Cerebellar nuclear complex (tissue), 1 donor: ENCODE data around the gene NACAD.

Source experiments
- DNase-seq, 2 experiments: peaks; one replicate each; lab custom pipeline; 2025; lab: John Stamatoyannopoulos, UW

Gene NACAD, protein sequence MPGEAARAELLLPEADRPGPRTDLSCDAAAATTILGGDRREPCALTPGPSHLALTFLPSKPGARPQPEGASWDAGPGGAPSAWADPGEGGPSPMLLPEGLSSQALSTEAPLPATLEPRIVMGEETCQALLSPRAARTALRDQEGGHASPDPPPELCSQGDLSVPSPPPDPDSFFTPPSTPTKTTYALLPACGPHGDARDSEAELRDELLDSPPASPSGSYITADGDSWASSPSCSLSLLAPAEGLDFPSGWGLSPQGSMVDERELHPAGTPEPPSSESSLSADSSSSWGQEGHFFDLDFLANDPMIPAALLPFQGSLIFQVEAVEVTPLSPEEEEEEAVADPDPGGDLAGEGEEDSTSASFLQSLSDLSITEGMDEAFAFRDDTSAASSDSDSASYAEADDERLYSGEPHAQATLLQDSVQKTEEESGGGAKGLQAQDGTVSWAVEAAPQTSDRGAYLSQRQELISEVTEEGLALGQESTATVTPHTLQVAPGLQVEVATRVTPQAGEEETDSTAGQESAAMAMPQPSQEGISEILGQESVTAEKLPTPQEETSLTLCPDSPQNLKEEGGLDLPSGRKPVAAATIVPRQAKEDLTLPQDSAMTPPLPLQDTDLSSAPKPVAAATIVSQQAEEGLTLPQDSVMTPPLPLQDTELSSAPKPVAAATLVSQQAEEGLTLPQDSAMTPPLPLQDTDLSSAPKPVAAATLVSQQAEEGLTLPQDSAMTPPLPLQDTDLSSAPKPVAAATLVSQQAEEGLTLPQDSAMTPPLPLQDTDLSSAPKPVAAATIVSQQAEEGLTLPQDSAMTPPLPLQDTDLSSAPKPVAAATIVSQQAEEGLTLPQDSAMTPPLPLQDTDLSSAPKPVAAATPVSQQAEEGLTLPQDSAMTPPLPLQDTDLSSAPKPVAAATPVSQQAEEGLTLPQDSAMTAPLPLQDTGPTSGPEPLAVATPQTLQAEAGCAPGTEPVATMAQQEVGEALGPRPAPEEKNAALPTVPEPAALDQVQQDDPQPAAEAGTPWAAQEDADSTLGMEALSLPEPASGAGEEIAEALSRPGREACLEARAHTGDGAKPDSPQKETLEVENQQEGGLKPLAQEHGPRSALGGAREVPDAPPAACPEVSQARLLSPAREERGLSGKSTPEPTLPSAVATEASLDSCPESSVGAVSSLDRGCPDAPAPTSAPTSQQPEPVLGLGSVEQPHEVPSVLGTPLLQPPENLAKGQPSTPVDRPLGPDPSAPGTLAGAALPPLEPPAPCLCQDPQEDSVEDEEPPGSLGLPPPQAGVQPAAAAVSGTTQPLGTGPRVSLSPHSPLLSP (N-terminal part only)

DNA sequence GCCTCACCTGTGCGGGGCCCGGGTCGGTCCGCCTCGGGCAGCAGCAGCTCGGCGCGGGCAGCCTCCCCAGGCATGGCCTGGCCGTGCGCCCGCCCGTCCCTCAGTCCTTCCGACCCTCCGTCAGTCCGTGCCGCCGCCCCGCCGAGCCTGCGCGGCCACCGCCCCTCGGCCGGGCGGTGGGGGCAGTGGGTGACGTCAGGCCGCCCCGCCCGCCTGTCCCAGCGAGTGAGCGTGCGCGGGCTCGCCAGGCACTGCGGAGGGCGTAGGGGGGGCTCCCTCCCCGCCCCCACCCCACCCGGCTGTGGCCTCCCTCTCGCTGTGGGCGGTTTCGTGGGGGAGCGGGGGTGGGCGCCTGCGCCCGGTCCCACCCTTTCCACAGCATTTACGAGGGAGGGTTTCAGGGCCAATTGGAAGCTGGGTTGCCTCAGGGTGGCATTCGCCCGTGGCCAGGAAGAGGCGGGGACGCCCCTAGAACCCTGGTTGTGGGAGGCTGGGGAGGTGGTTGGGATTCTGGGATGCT lies at the start of gene NACAD:
TSS of gene NACAD (minus strand) at position 149 of the 520 bp plus-strand sequence. CDS start at position 74, 75 bp downstream.
- DNase-seq = no peak

DNA sequence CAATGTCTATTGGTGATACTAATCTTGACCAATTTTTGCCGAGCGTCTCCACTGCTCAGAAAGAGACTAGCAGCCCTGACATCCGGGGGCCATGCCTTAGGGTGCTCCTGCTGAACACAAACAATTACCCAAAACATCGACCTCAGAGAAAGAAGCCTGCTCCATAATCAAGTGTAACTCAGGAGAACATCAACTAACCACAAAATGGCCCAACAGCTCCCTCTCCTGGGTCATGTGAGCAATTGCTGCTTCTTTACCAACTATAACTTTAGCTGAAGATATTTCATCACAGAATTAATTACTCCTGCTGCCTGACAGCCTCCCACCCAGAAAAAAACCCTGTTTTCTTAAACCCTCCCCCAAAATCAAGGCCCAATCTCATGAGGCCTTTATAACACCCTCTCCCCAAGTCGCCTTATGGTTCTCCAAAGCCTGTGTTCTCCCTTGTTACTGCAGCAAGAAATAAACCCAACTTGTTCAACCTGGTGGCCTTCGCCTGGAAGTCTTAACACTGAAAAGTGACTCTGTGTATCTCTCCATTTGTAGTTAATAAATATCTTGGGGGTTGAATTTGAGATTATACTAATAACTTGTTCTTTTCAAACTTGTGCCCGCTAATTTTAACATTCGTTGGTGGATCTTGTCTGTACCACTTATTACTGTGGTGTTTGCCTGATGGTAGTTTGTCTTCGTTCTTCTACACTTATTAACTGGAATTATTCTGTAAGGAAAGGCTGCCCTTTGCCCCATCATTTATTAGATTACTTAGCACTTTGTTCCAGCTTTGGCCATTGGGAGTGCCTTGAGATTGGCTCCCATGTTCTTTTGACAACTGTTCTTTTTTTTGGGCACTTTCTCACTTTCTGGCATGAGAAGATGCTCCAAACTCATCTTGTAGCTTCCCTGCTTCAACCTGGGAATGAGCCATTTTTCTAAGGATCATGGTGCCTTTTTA lies 47.6 kb upstream of the NACAD start:
- DNase-seq = peak; percentile 12 to 66

DNA sequence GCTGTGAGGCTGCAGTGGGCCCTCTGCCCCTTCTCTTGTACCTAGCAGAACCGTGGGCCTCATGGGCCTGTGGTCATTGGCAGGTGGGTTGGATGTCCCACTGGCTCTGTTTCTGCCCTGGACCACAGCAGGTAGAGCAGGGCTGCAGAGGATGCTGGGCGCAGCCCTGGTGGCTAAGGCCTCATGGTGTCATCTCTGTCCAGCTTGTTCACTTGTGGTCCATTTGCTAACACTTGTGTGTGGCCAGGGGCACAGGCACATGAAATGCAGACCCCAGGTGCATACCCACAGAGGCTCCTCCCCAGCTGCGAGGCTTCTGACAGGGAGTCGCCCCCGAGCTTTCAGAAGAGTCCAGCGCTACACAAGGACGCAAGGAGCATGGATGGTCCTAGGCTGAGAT lies 45.1 kb upstream of the NACAD start:
- no peak for DNase-seq

DNA sequence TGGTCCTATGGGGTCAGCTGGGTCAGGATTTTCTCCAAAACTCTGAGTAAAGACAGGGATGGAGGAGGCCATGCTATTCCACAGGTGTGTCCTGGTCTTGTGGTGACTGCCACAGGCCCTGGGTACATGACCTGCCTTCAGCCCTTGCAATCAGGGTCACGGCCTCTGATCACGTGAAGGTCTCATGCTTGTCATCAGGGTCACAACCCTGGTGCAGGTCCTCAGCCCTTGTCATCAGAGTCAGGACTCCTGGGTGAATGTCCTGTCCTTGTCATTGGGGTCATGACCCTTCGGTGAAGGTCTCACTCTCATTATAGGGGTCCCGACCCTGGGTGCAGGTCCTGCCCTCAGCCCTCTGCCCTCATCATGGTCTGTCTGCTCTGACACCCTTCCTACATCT lies 44.6 kb upstream of the NACAD start:
- DNase-seq = no peak

DNA sequence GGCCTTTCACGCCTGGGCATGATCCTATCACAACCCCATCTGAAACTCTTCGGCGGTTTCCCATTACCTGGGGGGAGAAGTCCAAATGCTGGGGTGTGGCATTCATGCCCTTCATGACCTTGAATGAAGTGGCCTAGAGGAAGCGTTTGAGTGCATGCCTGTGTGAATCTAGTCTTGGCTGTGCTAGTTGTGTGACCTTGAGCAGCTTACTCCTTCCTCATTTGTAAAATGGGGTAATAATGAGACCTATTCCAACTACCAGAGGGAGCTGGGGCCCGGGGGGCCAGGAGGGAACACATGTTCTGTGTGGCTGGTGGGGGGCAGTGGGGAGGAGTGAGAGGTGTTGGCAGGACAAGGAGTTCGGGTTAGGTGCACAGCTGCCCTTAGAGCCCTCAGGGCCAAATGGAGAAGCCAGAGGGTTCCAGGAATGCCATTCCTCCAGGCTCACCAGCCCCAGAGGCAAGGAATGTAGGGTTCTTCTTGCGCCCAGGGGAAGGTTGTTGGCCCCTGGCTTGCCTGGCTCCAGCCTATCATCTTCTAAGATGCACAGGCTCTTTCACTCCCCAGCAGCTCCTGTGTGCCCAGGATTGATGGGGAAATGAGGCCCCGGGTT lies 44.0 kb upstream of the NACAD start:
- DNase-seq = no peak

DNA sequence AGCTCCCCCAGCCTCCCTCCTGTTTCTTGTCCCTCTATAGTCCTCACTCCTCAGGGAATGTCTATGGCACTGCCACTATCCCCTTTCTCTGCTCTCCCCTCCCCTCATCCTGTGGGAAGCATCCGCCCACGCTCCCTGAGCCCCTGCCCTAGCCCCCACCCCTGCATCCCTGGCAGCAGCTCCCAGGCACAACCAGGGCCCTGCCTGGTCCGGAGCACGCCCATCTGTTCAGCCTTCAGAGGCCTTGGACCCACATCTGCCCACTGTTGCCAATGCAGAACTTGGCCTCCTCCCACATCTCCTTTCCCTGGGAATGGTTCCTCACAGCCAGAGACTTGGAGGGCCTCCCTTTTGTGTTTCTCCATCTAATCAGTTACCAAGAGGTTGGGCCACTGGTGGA lies 43.1 kb upstream of the NACAD start:
- no peak for DNase-seq

DNA sequence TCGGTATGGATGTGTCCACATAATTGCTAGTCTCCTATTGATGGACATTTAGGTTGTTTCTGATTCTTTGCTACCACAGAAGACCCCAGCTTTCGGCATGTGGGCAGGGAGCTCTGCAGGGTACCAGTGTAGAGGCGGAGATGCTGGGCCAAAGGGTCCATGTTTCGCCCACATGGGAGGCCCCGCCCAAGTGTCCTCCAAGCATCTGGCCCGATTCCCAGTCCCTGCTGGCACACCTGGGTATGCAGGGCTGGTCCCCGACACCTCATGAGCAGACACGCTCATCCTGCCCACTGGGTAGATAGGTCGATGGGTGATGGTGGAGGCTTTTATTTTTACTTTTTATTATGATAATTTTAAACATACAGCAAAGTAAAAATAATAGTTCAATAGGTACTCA lies 42.1 kb upstream of the NACAD start:
- no peak for DNase-seq

DNA sequence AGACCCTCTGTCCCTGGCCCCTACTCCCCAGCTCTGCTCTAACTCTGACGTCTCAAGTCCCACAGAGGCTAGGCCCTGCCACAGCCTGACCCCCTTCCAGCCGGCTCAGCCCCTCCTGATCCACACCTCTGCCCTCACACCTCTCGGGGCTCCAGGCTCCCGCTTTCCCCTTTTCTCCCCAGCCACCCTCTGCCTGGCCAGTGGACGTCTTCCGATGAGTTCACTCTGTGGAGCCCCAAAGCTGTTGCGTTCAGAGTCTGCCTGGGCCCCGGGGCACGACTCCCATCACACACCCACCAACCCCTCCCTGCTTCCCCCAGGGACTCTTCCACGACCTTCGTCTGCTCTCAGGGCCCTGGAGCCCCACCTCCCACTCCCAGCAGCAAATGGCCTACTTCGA lies 41.1 kb upstream of the NACAD start:
- DNase-seq = no peak

DNA sequence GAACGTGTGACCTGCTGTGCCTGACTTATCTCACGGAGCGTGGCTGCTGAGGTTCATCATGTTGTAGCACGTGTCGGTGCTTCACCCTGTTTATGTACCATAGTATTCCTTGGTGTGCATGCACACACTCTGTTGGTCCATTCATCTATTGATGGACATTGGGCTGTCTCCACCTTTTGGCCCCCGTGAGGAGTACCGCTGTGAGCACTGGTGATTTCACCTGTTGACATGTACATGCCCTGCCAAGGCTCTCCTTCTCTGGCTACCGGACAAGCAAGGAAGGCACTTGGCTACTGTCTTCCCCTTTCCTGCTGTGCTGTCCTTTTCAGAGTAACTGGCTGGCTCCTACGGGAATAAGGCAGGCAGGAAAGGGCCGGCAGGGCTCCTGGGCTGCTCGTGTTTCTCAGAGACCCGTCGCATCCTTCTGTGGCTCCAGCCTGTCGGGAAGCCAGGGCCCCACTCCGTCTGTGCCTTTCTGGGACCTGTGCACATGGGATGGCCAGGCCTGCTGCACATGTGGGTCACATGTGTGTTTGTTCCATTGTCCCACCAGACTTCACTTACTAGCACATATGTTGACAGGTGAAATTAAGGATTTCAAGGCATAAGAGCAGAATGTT lies 40.5 kb upstream of the NACAD start:
- DNase-seq = peak in 1 of 2 experiments; percentile 35

DNA sequence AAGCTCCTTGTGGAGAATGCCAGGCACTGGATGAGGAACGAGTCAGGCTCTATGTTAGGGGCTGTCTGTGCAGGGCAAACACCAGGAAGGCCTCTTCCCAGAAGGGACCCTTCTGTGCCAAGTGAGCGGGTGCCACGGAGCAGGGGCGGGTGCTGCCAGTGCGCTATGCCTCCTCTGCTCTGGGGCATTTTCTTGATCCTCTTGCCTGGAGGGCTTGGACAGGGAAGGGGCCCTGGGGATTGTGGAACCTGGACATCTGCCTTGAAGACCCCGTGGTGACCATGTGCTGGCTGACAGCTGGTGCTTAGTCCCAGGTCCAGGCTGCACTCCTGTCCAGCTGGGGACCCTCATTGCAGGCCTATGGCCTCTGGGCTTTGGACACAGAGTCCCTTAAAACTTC lies 38.2 kb upstream of the NACAD start:
- DNase-seq = no peak

DNA sequence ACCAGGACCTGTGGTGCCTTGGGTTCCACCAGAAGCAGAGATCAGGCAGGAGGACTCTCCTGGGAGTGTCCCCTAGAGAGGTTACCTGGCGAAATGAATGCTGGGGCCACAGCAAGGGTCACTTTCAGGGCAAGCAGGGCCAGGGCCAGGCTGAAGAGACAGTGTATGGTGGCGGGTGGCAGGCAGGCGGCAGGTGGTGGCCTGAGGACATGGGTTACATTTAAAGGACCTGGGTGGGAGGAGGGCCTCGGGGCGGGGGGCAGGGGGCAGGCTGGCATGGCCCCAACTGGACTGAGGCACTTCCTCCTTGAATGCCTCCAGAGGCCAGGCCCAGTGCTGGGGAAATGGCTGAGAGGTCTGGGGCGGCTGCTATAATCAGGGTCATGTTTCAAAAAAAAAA lies 37.4 kb upstream of the NACAD start:
- DNase-seq = no peak

DNA sequence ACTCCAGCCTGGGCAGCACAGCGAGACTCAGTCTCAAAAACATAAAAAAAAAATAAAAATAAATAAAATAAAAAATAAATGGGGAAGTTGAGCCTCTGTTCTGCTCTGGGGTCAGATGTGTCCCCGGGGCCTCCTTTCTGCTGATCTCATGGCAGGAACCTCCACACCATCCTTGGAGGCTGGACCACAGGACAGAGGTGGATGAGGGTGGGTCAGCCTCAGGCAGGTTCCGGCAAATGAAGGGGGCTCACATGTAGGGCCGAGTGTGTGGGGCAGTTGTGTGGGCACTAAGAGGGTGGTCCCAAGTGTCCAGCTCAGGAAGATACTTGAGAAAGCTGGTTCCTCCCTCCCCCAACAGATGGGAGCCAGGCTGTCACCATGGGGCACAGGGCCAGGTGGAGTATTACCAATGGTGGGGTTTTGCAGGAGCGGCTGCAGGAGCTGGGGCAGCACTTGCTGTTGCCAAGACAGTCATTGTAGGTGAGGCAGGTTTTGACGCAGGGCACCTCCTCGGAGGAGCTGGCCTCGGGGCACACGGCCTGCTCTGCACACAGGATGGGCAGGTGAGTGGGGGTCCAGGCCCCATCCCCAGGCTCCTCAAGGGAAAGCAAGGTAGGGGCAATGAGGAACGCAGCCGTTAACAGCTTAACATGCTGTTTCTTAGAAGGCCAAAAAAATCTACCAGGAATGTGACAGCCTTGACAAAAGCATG lies 36.6 kb upstream of the NACAD start:
- no peak for DNase-seq

DNA sequence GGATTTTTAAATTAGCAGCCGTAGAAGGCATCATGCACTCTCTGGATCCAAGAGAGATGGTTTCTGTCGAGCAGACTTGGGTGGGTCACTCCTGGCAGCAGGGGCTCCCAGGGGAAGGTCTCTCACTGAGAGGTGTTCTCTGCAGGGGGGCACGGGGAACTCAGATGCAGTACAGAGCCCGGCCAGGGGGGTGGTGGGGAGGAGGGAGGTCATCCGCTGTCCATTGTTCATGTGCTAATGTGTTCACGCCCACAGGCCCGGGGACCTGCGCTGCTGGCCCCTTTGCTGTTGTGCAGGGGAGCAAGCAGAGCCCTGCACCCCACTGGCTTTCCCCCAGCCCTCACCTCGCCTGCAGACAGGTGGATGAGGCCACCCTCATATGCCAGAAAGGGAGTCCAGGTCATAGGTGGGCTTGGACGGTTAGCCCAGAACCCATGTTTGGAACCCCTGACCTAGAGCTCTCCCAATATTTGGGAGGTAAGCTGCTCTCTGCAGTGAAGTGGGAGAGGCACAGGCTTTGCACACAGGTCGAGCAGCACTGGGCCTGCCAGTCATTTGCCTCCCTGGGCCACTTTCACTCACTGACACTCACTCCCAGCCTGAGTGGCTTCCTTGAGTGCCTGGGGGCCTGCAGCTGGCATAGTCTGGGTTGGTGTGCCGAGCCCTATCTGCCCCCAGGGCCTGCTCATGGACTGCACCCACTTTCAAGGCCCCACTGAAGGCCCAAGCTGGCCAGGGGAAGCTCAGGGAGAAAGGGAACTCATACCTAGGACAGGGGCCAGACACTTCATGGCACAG lies 35.3 kb upstream of the NACAD start:
- no peak for DNase-seq

DNA sequence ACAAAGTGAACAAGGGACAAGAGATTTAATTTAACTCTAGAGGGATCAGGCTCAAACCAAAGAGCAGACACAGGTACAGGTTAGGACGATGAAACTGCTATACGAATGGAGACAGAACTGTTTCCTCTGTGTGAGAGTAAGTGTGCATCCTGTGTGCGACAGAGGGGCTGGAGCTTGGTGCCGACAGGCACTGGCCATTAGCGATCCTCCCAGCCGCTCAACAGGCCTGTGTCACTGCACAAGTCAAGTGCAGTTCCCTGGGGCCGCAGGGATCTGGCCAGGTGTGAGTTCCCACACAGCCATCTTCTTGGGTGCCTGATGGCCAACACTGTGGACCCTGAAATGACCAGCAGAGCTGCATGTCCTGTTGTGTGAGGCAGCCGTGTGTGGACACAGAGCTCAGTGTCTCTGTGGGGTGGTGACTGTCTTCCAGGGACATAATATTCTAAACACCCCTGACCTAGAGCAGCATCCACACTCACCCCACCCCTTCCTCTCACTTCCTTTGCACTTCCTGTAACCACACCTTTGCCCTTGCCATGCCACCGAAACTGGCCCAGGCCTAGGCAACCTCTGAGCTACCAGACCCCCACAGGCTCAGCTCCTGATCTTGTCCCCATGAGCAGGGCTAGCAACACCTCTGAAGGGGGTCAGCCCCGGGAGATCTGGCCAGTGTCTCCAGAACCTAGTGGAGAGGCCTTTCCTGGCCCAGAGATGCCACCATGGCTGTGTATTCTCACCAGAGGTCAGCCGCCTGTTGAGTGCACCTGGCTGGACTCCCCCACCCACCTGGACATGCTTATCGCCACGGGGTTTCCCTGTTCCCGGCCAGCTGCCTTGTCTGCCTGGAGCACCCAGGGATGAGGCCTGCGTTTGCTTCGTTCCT lies 34.4 kb upstream of the NACAD start:
- DNase-seq = no peak

DNA sequence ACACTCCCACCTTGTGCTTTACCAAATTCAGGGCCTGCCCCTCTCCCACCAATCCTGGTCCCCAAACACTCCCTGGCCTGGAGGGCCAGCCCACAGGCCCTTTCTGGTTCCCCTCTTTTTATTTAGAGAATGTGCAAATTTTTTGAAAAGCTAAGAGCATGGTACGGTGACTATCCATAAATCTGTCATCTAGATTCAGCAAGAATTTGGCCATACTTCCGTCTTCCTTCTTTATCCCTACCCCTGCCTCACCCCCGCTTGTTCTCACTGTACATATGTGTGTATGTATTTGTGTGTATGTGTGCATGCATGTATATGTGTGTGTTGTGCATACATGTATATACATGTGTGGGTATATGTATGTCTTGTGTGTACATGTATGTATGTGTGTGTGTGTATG lies 30.8 kb upstream of the NACAD start:
- no peak for DNase-seq

DNA sequence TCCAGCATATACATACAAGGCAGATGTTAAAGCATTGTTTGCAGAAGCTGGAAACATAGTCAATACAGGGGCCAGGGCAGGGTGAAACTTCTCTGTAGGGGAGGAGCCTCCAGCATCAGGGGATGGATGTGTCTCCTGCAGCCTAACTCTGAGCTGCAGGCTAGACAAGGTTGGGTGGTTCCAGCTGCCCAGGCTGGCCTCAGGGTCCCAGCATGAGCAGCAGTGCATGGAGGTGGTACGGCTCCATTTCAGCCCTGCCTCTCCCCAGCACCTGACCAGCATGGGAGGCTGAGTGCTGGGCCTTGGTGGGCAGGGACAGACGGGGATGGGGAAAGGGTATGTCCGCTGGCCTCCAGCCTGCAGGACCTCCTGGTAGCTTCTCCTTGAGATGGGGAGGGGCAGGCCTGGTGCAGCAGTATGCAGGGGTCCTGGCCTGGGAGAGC lies 30.1 kb upstream of the NACAD start:
- DNase-seq = no peak

DNA sequence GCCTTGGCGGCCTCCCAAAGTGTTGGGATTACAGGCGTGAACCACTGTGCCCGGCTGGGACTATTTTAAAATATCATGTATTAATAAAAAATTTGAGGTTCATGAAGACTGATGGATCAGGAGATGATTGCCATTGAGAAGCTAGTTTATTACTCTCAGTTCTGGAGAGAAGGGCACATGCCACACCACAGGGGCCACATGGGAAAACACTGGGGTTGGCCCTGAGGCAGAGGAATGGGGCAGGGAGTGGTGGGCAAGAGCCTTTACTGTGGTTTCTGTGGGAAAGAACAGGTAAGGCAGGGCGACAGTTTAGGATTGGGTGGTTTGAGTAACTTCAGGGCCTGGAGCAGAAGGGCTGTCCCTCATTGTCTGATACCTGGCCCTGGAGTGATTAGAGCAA lies 29.5 kb upstream of the NACAD start:
- no peak for DNase-seq
